HG03442 (cell line): ENCODE results near the gene LINGO1.

Experiments
- ATAC-seq: cut with Tn5 transposase; IDR thresholded peaks from one replicate; pipeline ENCODE4 v1.9.1; 2021; ENCODE audit warnings: mild to moderate bottlenecking, moderate library complexity; ENCODE audit not compliant: unreplicated experiment

Gene LINGO1

DNA sequence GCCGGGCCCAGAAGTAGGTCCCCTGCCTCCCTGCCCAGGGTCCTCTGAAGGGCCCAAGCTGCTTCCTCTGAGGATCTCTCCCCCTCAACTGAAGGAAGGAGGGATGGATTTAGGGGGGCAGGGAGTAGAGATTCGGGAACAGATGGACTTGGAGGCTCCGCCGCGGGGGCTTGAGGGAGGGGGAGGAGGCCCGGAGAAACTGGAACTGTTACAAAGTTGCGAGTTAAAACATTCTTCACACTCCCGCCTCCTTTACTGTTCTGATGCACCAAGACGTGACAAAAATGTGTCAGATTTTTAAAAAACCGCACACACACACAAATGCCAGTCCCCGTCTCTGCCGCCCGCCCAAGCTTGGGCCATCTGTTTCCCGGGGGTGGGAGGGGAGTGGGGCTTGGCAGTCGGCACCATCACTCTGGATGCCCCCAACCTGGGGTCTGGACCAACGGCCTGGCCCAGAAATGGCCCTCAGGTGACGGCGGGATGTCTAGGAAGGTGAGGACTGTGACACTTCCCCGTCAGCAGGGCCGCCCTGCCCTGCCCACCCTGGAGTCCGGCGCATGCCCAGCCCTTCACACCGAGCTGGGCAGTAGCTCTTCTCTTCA, 25.0 kb upstream of the LINGO1 start:
- no peak for ATAC-seq

DNA sequence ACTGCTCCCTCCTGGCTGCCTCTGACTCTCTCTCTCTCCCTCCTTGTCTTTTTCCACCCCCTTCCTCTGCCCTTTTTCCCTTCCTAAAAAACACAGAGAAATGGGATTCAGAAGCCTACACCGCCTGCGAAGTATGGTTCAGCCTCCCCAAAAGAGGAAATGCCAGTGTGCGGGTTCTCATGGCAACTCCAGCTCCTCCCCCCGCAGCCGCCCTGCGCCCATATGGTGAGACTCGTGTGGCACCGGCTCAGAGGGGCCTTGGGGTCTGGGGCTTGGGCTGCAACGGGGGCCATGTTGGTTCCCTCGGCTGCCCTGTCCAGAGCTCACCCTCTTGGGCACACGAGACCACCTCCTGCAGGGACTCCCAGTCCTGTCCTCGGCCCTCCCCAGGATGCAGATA, 23.6 kb upstream of the LINGO1 start:
- ATAC-seq: no peak

DNA sequence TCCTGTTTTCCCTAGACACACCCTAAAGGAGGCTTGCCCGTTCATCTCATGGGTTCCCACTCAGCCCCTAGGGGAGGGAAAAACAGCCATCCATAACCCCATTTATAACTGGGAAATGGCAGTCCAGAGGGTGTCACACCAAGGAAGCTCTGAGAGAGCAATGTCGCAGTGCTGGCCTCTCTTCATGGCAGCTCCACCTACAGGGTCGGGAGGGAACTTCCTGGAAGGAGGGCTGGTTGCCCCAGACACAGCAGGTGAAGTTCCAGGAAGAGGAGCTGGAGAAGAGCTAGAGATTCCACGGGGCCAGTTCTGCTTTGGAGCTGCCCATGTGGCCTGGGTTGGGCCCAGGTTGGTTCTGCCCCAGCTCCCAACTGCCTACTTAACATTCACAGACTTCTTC, 22.3 kb upstream of the LINGO1 start:
- no peak for ATAC-seq

DNA sequence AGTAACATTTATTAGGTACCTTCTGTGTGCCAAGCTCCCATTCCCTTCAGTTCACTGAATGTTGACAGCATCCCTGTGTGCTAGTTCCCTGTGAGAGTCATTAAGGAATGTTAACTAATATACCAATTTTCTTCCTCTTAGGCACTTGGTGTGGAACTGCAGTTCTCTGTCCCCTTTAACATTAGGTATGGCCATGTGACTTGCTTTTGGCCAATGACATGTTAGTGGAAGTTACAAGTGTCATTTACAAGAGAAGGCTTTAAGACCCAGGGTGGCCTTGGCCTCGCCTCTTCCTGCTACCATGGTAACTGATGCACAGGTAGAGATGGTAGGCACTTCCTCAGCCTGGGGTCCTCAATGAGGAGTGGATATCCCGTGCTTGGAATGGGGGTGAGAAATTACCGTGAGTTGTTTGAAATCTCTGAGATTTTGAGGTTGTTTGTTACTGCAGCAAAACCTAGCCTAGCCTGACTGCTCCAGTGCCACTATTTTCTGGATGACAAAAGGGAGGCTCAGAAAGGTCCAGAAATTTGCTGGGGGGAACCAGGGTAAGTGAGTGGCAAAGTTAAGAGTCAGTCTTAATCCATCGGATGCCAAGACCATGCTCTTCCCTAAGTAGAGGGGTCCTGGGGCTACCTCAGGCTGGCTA, 21.2 kb upstream of the LINGO1 start:
- ATAC-seq: no peak

DNA sequence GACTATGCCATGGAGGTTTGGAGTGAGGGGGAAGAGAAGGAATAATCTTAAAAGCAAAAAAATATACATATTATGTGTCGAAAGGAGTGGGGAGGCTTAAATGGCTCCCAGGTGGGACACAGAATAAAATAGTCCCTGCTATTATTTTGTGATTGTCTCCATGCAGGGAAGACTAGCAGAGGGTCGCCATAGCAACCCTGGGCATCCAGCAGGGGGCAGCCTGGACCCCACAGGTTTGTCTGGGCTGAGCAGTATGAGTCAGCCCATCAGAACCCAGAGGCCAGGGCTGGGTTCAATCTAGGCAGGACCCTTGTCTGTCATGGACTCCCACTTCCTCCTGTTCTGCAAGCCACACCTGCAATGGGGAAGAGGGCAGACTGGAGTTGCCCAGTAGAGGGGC, 17.6 kb upstream of the LINGO1 start:
- no peak for ATAC-seq

DNA sequence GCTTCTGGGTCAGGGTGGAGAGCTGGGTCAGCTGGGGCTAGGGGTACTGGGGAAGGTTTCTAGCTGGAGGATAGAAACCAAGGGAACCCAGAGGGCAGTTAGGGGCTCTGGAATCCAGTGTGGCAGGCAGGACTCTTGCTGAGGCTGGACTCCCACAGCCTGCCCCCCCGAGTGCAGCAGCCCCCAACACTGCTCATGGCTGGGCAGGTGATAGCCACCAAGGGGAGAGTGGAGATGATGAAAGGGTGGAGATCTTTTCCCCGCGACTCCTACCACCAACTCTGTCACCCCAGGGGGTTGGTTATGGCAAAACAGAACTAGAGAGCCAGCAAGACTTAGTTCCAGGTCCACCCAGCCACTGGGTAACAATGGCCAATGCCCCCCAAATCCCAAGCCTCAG, 16.9 kb upstream of the LINGO1 start:
- no peak for ATAC-seq

DNA sequence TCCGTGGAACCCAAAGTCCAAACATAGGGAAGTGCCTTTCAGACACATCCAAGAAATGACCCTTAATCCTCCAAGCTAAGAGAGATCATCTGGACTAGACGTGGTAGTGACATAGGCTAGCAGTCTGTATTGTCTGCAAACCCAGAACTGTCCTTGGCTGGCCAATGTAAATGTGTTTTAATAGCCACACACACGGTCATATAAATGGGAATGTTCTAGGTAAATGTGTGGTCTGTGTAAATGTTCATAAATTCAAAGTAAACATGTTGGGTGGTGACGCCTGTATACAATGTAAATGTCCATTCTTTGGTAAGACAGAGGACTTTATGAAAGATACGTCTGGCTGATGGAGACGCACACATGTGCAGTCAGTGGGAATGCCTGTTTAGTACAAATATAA, 16.3 kb upstream of the LINGO1 start:
- ATAC-seq: no peak

DNA sequence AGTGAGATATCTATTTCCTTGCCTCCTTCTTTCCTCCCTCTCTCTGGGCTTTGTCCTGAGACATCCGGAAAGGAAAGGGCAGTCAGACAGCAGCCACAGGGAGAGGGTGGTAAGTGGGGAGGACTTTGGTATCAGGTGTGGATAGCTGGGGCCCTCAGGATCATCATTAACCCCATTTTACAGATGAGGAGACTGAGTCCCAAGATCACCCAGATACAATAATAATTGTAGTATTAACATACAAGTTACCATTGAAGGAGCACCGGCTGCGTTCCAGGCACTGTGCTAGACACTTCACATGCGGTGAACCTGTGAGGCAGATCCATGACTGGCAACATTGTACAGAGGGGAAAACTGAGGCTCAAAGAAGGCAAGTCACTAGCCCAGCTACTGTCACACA, 15.2 kb upstream of the LINGO1 start:
- no peak for ATAC-seq

DNA sequence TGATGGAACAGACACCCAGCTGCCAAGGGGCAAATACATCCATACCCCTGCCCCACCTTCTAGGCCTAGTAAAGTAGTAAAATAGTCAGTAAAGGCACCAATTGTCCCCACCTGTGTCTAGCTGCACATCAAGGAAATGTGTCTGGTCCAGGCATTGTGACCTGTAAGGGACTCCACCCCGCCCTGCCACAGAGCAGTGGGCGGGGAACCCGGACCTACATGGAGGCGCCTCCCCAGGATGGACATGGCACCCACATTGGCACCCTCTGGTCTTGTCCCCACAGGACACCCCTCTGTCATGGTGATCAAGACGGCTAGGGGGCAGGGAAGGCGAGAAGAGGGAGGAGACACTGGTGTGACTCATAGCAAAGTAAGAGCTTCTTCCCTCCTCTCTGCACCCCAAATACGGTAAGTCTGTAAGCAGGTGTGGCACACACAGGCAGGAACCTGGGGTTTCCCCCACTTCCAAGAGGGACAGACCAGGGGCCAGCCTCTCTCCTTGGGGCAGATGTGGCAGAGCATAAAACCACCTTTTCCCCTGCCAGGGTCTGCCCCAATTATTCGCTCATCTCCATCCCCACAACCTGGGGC, 13.5 kb upstream of the LINGO1 start:
- ATAC-seq: no peak

DNA sequence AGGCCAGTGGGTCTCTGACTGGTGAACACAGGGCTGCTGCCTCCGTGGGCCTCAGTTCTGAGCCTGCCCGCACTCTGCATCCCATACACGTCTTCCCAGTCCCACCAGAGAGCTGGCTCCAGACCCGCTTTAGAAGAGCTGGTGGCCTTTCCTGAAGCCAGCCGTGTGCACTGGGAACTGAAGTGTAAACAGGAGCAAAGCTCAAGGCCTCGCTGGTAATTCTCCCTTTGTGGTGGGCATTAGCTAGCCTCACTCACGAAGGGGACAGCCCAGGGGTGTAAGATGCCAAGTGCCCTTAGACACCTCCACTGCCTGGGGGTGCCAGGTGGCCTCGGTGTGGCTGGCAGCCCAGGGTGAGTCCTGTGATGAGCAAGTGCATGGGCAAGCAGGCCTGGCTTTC, 12.9 kb upstream of the LINGO1 start:
- ATAC-seq: no peak

DNA sequence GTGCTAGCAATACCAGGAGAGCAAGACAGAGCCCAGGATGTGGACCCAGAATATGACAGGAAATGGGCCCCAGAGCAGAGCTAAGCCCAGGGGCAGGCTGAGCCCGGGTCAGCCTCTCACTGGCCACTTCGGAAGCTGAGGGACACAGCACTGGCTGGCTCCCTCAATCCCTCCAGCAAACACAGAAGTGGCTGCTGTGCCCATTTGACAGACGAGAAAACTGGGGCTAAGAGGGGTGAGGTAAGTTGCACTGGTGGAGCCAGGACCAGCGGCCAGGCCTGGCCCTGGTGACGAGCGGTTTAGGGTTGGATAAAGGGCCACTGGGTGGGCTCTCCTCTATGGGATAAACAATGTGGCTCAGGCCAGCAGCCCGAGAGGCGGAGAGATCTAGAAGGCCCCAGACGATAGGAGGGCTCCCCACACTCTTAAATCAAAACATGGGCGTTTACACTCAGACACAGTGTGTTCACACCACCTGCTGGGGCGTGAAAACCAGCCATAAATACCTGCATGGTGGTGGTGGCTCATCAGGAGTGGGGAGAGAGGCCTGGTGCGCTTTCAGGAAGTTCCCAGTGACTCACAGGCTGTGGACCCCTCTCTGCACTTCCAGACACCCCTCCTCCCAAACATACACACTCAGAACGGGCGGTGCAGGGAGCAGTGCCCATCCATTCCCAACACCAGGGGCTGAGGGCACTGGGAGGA, 12.0 kb upstream of the LINGO1 start:
- ATAC-seq: no peak

DNA sequence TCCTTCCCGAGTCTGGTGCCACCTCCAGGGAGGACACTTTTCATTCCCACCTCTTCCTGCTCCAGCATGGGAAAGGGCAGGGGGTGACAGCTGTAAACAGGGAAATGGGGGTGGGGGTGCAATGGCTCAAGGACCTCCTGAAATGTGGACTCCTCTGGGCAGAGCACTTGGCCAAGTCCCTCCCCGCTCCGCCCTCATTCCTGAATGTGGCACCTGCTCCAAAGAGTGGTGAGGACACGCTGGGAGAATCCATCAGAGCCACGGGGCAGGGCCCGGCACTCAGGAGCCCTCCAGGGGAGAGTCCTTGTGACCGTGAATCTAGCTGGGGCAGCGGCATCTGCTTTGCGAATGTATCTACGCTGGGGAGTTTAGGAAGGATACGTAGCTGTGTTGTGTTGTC, 11.1 kb upstream of the LINGO1 start:
- ATAC-seq: no peak

DNA sequence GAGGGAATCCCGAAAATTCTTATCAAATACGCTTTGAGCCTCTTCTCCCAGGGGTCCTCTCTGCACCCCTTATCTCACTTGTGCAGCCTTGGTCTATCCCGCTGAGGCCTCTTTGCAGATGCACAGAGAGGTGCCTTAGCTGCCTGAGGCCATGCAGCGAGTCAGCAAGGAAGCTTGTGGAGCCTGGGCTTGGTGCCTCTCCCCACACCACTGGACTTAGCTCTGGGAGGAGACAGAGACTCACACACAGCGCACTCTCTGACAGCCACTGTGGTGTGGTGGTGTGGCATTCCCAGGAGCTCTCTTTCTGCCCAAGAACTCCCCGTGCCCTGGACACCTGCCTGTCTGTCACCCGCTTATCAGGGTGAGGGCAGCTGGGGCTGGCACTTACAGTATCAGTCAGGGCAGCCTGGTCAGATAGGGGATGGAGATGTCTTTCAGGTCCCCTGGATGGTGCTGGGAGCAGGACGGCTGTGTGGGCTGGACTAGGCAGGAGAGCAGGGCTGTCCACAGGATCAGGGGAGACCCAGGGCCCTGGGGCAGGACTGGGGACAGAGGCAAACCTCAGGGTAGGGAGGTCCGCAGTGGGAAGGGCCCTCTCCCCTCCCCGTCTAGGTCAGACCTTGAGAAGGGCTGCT, 10.2 kb upstream of the LINGO1 start:
- ATAC-seq: no peak

DNA sequence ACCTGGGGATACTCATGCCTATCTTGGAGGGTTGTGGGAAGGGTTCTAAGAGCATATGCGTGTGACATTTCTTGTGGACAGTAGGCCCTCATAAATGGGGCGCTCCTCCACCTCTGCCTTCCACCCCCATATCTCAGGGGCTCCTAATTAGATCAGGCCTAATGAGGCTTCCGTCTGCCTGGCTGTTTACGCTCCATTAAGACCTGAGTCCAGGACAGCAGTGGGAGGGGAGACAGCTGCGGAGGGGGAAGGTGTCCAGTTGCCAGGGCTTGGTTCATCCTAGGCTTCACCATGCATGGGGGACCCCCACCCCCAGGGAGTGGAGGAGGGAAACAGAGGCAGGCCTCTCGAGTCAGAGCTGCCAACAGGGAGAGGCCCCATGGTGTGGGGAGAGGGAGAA, 9.3 kb upstream of the LINGO1 start:
- no peak for ATAC-seq

DNA sequence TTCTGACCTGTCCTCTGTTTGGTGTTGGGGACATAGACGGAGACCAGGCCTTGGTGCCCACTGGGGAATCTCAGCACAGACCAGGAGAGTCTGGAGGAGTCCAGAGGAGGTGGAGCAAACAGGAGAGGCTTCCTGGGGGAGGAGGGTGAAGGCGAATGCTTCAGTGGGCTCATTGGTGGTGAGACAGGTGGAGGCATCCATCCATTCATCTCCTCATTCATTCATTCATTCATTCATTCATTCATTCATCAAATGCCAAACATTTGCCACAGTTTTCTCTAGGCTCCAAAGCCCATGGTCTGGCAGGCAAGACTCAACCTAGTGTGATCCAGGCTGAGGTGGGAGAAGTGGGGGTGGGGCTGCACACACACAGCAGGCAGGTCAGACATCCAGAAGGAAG, 7.9 kb upstream of the LINGO1 start:
- no peak for ATAC-seq

DNA sequence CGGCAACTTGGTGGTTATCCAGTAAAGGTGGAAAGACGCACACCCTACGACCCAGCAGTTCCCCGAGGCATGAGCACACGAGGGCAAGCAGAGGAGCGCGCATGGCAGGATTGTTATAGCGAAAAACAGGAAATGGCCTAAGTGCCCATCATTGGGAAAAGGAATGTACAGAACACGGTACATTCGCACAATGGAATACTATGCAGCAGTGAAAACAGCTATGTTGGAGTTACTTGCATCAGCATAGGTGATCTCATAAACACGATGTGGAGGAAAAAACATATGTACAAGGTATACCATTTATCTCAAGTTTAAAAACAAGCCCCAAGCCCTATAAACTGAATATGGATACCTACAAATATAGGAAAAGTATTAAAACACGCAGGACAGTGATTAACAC, 6.7 kb upstream of the LINGO1 start:
- no peak for ATAC-seq

DNA sequence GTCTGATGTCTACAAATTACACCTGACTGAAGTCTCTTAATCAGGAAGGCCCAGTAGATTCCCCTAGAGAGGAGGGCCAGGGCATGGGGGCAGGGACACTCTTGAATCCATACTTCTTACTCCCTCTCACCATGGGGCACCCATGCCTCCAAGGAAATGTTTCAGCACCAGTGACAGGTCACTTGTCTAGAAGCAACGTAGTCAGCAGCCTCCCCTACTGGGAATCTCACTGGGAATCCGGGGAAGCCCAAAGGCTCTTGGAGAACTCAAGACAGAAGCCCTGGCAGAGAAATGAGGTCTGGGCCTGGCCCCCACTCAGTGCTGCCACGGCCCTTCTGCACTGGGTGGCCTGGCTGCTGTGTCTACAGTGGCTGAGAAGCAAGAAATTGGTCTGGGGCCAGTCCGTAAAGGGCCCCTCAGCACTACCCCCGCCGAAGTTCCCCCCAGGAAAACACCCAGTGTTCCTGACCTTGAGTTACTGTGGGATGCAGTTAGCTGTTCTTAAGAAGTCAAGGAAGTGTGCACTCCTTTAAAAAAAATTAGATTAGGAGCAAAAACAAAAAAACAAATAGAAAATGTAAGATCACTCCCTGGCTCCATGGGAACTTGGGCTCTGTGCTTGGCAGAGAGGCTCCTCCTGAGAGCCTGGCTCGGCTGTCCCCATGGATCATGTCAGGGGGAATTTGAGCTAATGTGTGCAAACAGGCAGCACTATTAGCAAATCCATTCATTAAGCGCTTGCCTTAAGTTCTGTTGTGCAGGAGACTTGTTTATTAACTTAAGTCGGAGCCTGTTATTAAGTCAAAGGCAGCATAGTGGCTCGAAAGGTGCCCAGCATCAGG, 5.4 kb upstream of the LINGO1 start:
- no peak for ATAC-seq

DNA sequence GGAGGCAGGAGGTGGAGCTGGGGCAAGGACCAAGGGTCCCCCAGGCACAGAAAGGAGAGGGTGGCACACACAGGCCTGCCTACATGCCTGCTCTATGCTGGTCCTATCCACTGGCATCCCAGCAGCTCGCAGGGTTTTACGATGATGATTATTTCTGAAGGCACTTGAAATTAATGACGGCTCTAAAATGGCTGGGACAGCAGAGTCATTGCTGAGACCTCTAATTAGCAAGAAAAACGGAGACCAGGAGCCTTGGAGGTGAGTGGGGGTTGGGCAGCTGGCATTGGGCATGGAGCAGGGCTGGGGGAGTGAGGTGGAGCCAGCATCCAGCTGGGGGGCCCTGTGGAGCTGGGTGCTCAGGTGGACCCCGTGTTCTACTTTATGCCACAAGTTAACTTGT, 3.5 kb upstream of the LINGO1 start:
- ATAC-seq: no peak

DNA sequence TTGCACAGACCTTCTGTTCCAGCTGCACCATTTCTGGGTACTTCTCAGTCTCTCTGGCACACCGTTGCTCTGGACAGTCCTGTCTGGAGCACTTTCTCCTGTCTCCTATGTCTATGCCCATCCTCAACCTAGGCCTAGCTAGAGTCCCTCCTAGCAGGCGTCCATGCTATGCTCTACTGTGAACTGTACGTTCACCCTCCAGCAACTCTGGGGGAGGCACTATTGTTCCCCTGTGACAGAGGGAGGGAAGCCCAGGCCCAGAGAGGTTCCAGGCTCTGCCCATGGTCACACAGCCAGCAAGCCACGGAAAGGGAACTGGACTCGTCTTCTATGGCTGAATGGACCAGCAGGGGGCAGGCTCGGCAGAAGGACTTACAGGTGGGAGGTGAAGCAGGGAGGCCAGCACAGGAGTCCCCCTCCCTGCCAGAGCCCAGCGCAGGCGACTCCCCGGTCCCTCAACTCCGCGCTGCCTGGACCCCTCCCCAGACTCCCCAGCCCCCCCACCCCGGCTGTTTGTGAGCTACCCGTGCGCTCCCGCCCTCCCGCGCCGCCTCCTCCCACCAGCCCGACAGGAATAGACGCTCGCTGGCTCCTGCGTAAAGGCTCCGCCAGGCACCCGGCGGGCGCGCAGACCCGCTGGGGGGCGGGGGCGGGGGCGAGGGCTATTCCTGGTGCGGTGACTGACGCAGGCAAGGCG, 1.7 kb upstream of the LINGO1 start:
- no peak for ATAC-seq

DNA sequence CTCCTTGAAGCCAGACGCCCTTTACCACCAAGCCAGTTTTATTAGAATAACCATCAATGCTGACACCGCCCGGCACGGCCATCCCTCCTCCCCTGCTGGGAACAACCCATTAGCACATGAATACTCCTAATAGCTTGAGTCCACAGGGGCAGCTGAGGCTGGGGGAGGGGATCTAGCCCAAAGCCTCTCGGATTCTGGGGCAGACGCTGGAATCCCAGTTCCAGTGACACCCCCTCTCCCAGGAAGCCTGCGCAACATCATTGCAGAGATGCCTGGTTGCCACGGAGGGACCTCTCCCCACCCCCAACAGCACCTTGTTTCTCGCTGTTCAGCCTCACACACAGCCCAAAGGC, 1.2 kb upstream of the LINGO1 start:
- no peak for ATAC-seq
